HCT116 (cell line): ENCODE results near the gene CCL11. TPM values are rescaled to one million over a fixed set of nuclear protein-coding genes. Genes with fewer than 3 reads are reported as not detected.

Source experiments
- ATAC-seq: fragments of 200-7000 bp; cut with Tn5 transposase; 2 replicates; pipeline ENCODE4 v1.9.1; 2020; ENCODE audit warnings: mild to moderate bottlenecking, moderate library complexity
- BruUV-seq: library from RNA; stranded (reverse); fragments of 400-500 nt; replicated peaks from 2 replicates; lab custom pipeline; 2021; lab: Mats Ljungman, UMichigan
- CTCF ChIA-PET: fragments of 300-600 bp; sonication (Branson Sonifier 250); formaldehyde crosslinking; loops from one replicate; lab custom pipeline; 2021; ENCODE audit warnings: antibody characterized with exemption; lab: Charles Lee
- POLR2A ChIA-PET: fragments of 300-600, 350-600 bp; sonication (Branson Sonifier 250); formaldehyde crosslinking; loops from one replicate; lab custom pipeline; 2021; ENCODE audit warnings: antibody characterized with exemption; lab: Charles Lee
- RAD21 ChIA-PET, 2 experiments: fragments of 300-600 bp; sonication (Branson Sonifier 250); formaldehyde crosslinking; loops; one replicate each; lab custom pipeline; 2023; ENCODE audit warnings: low total read pairs in 2 of 2; ENCODE audit not compliant: uncharacterized antibody in 2 of 2, unreplicated experiment in 2 of 2, low non-redundant PET in 1 of 2; lab: Charles Lee
- DNase-seq: peaks from one replicate; pipeline ENCODE4 v3.0.0-alpha.2; 2010; ENCODE audit warnings: low read depth, low spot score
- H2AFZ ChIP-seq: fragments of 200-600 bp; shearing (Covaris generic), sonication (generic); 2 replicates; pipeline ENCODE4 v1.6.1; 2017; ENCODE audit warnings: low read depth, mixed run types, mixed read lengths, antibody characterized with exemption, low read length; ENCODE audit not compliant: poor library complexity, severe bottlenecking
- H3K27ac ChIP-seq: 2 replicates; pipeline ENCODE4 v1.5.1; 2012; ENCODE audit warnings: low read depth, low read length
- H3K27me3 ChIP-seq: fragments of 200-600 bp; sonication (generic); 2 replicates; pipeline ENCODE4 v1.6.1; 2016; ENCODE audit warnings: mixed run types, low read length, mixed read lengths; ENCODE audit not compliant: insufficient read depth
- H3K36me3 ChIP-seq, 2 experiments: fragments of 200-500 bp in 1 of 2; fragments of 200-600 bp in 1 of 2; sonication (Bioruptor generic) in 1 of 2; sonication (generic) in 1 of 2; 2 replicates each; pipeline versions ENCODE4 v1.5.1 to v1.6.1; 2014 to 2016; ENCODE audit warnings: low read length in 2 of 2, inconsistent platforms in 1 of 2, mixed read lengths in 1 of 2, mixed run types in 1 of 2; ENCODE audit not compliant: insufficient read depth in 2 of 2, control insufficient read depth in 1 of 2
- H3K4me1 ChIP-seq, 2 experiments: fragments of 200-600 bp in 1 of 2; sonication (generic) in 1 of 2; 2 replicates each; pipeline versions ENCODE4 v1.5.1 to v1.6.1; 2012 to 2017; ENCODE audit warnings: low read length in 2 of 2, inconsistent platforms in 1 of 2, mild to moderate bottlenecking in 1 of 2, mixed read lengths in 1 of 2, mixed run types in 1 of 2, moderate library complexity in 1 of 2; ENCODE audit not compliant: insufficient read depth in 2 of 2, control insufficient read depth in 1 of 2
- H3K4me2 ChIP-seq: fragments of 200-600 bp; sonication (generic); 2 replicates; pipeline ENCODE4 v1.6.1; 2017; ENCODE audit warnings: mixed run types, low read length, mixed read lengths
- H3K4me3 ChIP-seq, 2 experiments: fragments of 200-600 bp in 1 of 2; sonication (generic) in 1 of 2; replicated peaks in 1 of 2; 2 replicates each; pipeline ENCODE4 v1.5.1; 2011 to 2016; ENCODE audit warnings: low read length in 2 of 2, control low read depth in 1 of 2, low read depth in 1 of 2, mild to moderate bottlenecking in 1 of 2, mixed read lengths in 1 of 2, mixed run types in 1 of 2
- H3K79me2 ChIP-seq: fragments of 200-600 bp; sonication (generic); 2 replicates; pipeline ENCODE4 v1.6.1; 2017; ENCODE audit warnings: mild to moderate bottlenecking, mixed run types, low read length, moderate library complexity, mixed read lengths; ENCODE audit not compliant: insufficient read depth
- H3K9ac ChIP-seq: fragments of 200-600 bp; sonication (generic); 2 replicates; pipeline ENCODE4 v1.6.1; 2016; ENCODE audit warnings: low read length, mixed read lengths
- H3K9me2 ChIP-seq: fragments of 200-600 bp; sonication (generic), shearing (Covaris generic); 2 replicates; pipeline ENCODE4 v1.6.1; 2017; ENCODE audit warnings: mixed run types, mild to moderate bottlenecking, moderate library complexity; ENCODE audit not compliant: insufficient read depth
- H3K9me3 ChIP-seq, 2 experiments: fragments of 200-500 bp in 1 of 2; fragments of 200-600 bp in 1 of 2; sonication (Bioruptor generic) in 1 of 2; sonication (generic) in 1 of 2; 2 replicates each; pipeline ENCODE4 v1.6.1; 2014 to 2017; ENCODE audit warnings: low read length in 2 of 2, mixed read lengths in 2 of 2, inconsistent platforms in 1 of 2, low read depth in 1 of 2, mild to moderate bottlenecking in 1 of 2, mixed run types in 1 of 2, moderate library complexity in 1 of 2; ENCODE audit not compliant: control insufficient read depth in 1 of 2, insufficient read depth in 1 of 2
- H4K20me1 ChIP-seq: fragments of 200-600 bp; sonication (generic), shearing (Covaris generic); 2 replicates; pipeline ENCODE4 v1.6.1; 2017; ENCODE audit warnings: mixed run types, mild to moderate bottlenecking, moderate library complexity; ENCODE audit not compliant: insufficient read depth
- CBX3 ChIP-seq: IDR thresholded peaks from 2 replicates; pipeline ENCODE4 v1.6.1; 2012; ENCODE audit warnings: low read depth
- CEBPB ChIP-seq: IDR thresholded peaks from 2 replicates; pipeline ENCODE4 v1.6.1; 2012; ENCODE audit warnings: low read depth
- CTCF ChIP-seq, 3 experiments: fragments of 200-600 bp in 1 of 3; sonication (generic) in 1 of 3; IDR thresholded peaks in 2 of 3; conservative IDR thresholded peaks in 1 of 3; 2 replicates each; pipeline ENCODE4 v1.5.1; 2012 to 2017; ENCODE audit warnings: low read depth in 2 of 3, low read length in 2 of 3, antibody characterized with exemption in 1 of 3, borderline replicate concordance in 1 of 3, control low read depth in 1 of 3, mild to moderate bottlenecking in 1 of 3, mixed read lengths in 1 of 3, mixed run types in 1 of 3, moderate library complexity in 1 of 3; ENCODE audit not compliant: insufficient read depth in 1 of 3
- EGR1 ChIP-seq: IDR thresholded peaks from 2 replicates; pipeline ENCODE4 v1.6.1; 2012; ENCODE audit warnings: low read depth
- ELF1 ChIP-seq: IDR thresholded peaks from 2 replicates; pipeline ENCODE4 v1.6.1; 2012; ENCODE audit warnings: low read depth, borderline replicate concordance
- EZH2 ChIP-seq: fragments of 200-600 bp; sonication (generic); IDR thresholded peaks from 2 replicates; pipeline ENCODE4 v1.6.1; 2017; ENCODE audit warnings: antibody characterized with exemption, mixed run types
- FOSL1 ChIP-seq: IDR thresholded peaks from 2 replicates; pipeline ENCODE4 v1.6.1; 2012; ENCODE audit warnings: low read depth
- JUND ChIP-seq: IDR thresholded peaks from 2 replicates; pipeline ENCODE4 v1.6.1; 2012
- MAX ChIP-seq: IDR thresholded peaks from 2 replicates; pipeline ENCODE4 v1.6.1; 2012
- POLR2AphosphoS5 ChIP-seq: IDR thresholded peaks from 2 replicates; pipeline ENCODE4 v1.6.1; 2011; ENCODE audit warnings: mild to moderate bottlenecking, low read depth, low read length, moderate library complexity
- RAD21 ChIP-seq: IDR thresholded peaks from 2 replicates; pipeline ENCODE4 v1.6.1; 2012; ENCODE audit warnings: low read depth, mild to moderate bottlenecking
- REST ChIP-seq: IDR thresholded peaks from 2 replicates; pipeline ENCODE4 v1.6.1; 2012; ENCODE audit warnings: low read depth
- SIN3A ChIP-seq: IDR thresholded peaks from 2 replicates; pipeline ENCODE4 v1.6.1; 2012; ENCODE audit warnings: low read depth
- SP1 ChIP-seq: IDR thresholded peaks from 2 replicates; pipeline ENCODE4 v1.6.1; 2012; ENCODE audit warnings: low read depth
- SRF ChIP-seq: IDR thresholded peaks from 2 replicates; pipeline ENCODE4 v1.6.1; 2012; ENCODE audit warnings: low read depth
- TCF7L2 ChIP-seq: IDR thresholded peaks from 2 replicates; pipeline ENCODE4 v1.7.0; 2011; ENCODE audit warnings: borderline replicate concordance, inconsistent platforms; ENCODE audit not compliant: insufficient read depth, insufficient read length; ENCODE audit errors: extremely low read depth
- YY1 ChIP-seq: IDR thresholded peaks from 2 replicates; pipeline ENCODE4 v1.6.1; 2011; ENCODE audit warnings: low read length, low read depth, moderate library complexity, mild to moderate bottlenecking; ENCODE audit not compliant: insufficient replicate concordance; ENCODE audit errors: extremely low read depth
- ZBTB33 ChIP-seq: IDR thresholded peaks from 2 replicates; pipeline ENCODE4 v1.6.1; 2011; ENCODE audit warnings: mild to moderate bottlenecking, low read length, moderate library complexity; ENCODE audit not compliant: insufficient replicate concordance; ENCODE audit errors: extremely low read depth
- ZFX ChIP-seq: fragments of 450-650 bp; IDR thresholded peaks from 2 replicates; pipeline ENCODE4 v1.6.1; 2017
- intact Hi-C: fragments of 100-400 bp; cut with micrococcal nuclease; formaldehyde crosslinking; loops from 2 replicates; pipeline ENCODE4 v1.10.0; 2022
- total RNA-seq: library from RNA; stranded (reverse); gene quantifications from one replicate; pipeline ENCODE4 v1.2.1, GENCODE V29; 2021; ENCODE audit not compliant: unreplicated experiment

CCL11 gene
- total RNA-seq, 1 experiment from 2014 or later: not detected

GRCh38 chr17:34313164-34313563 lies 27.6 kb downstream of the CCL11 start:
- H3K4me2 ChIP-seq: no peak overlapping the region
- TF ChIP-seq ZBTB33: no peak
- TF ChIP-seq FOSL1: no peak
- no peak for TF ChIP-seq SP1
- no peak for TF ChIP-seq RAD21
- TF ChIP-seq ELF1: no peak
- TF ChIP-seq JUND: no peak
- no peak for TF ChIP-seq EZH2
- no peak for TF ChIP-seq ZFX
- TF ChIP-seq YY1: no peak
- TF ChIP-seq EGR1: no peak
- TF ChIP-seq REST: no peak
- TF ChIP-seq CTCF (IDR thresholded peaks at IDR 0.05 in 2 of 3, conservative IDR thresholded peaks at IDR 0.05 in 1 of 3; ENCODE audit: borderline replicate concordance in 1 of 3, insufficient read depth in 1 of 3, low read depth in 2 of 3, low read length in 2 of 3): no peak
- TF ChIP-seq TCF7L2: no peak
- no peak for TF ChIP-seq MAX
- TF ChIP-seq SRF: no peak
- TF ChIP-seq CEBPB: no peak
- no peak for TF ChIP-seq SIN3A
- TF ChIP-seq CBX3: no peak
- no peak for TF ChIP-seq POLR2AphosphoS5
- TF ChIP-seq, all 23 proteins: peak for 0
- Histone ChIP-seq H3K9me2 (no peaks in the 10 kb centered on the region), H3K4me1 (no peaks in the 10 kb centered on the region), H4K20me1 (no peaks in the 10 kb centered on the region), H3K27ac (no peak overlapping the region), H3K27me3 (peaks cover 8% of the 10 kb centered on the region; the same call in 1 of the 2 replicates), H3K79me2 (no peaks in the 10 kb centered on the region), H2AFZ (no peak overlapping the region), H3K36me3 (no peaks in the 10 kb centered on the region), H3K4me3 (no peak overlapping the region), H3K9me3 (no peaks in the 10 kb centered on the region), H3K9ac (no peak overlapping the region)
- no peak for DNase-seq
- CTCF ChIA-PET: no interaction called here
- POLR2A ChIA-PET: no interaction called here
- RAD21 ChIA-PET: no interaction called here
- intact Hi-C loops: no loop called here
- BruUV-seq: no TSS peak
- ATAC-seq: no peak
